Measurements from ENCODE around the gene NRF1. TPM values are rescaled to one million over a fixed set of nuclear protein-coding genes. Genes with fewer than 3 reads are reported as not detected.
"Not testable (repeated sequence)": the region's sequence is repeated elsewhere in the genome, so short reads cannot be mapped to it uniquely, and the experiment has no call there.

The NRF1 gene
- total and polyA plus RNA-seq, 2 of the 13 experiments (the other 11 are each of a cell fraction or from before 2014, with no cell fraction given): 9.3 to 10.1 TPM

GRCh38 chr7:129586179-129586578 lies 25.3 kb upstream of the NRF1 start:
- H3K27ac ChIP-seq (ENCODE audit: extremely low read length, insufficient read depth, low read length); H3K4me1 ChIP-seq (ENCODE audit: insufficient read depth, low read length); H4K20me1 ChIP-seq (ENCODE audit: insufficient read depth, low read length); in situ Hi-C loops (cut with HindIII; ENCODE audit: extremely low pct_ligation_motif_present, low pct_unique_long_range_greater_than_20kb); H2AFZ ChIP-seq (ENCODE audit: low read length); CTCF ChIA-PET (ENCODE audit: low intra/inter-chr PET ratio, low total read pairs); H3K36me3 ChIP-seq (replicated peaks in 1 of 2; ENCODE audit: control insufficient read depth in 1 of 2, insufficient read depth in 2 of 2, low read length in 2 of 2); intact Hi-C loops (cut with micrococcal nuclease; ENCODE audit: unreplicated experiment); H3K9ac ChIP-seq (ENCODE audit: insufficient read depth, low read depth, low read length); DNase-seq (ENCODE audit: low spot score); ATAC-seq; BruUV-seq (replicated peaks); FAIRE-seq; H3K4me3 ChIP-seq (replicated peaks in 1 of 3; ENCODE audit: insufficient read depth in 1 of 3, low read depth in 2 of 3, low read length in 3 of 3); H3K27me3 ChIP-seq (ENCODE audit: control insufficient read depth in 1 of 2, insufficient read depth in 2 of 2, low read length in 2 of 2); H3K4me2 ChIP-seq (ENCODE audit: low read depth, low read length); POLR2A ChIA-PET; H3K79me2 ChIP-seq (ENCODE audit: insufficient read depth, low read length): not testable (repeated sequence)
- peaks cover 28% of the 10 kb centered on the region for H3K9me3 ChIP-seq (ENCODE audit: low read length)
- peak; percentile 48; the same call in 1 of the 2 replicates for TF ChIP-seq ZNF124 (CRISPR knock-in tag; IDR thresholded peaks at IDR 0.05)
- TF ChIP-seq ZNF280D (CRISPR knock-in tag; IDR thresholded peaks at IDR 0.05): peak; percentile 60; the same call in 1 of the 2 replicates
- TF ChIP-seq SETDB1 (CRISPR knock-in tag; IDR thresholded peaks at IDR 0.05; ENCODE audit: borderline replicate concordance): peak; percentile 71; the same call in 1 of the 2 replicates
- 12% methylated on average over 5 of the region's 5 CpGs for WGBS (ENCODE audit: low lambda C conversion rate)

GRCh38 chr7:129588268-129588667 lies 23.3 kb upstream of the NRF1 start:
- no peak for ATAC-seq
- Histone ChIP-seq H2AFZ (ENCODE audit: low read length) (no peak overlapping the region), H3K4me3 (replicated peaks in 1 of 3; ENCODE audit: insufficient read depth in 1 of 3, low read depth in 2 of 3, low read length in 3 of 3) (no peak overlapping the region), H3K9me3 (ENCODE audit: low read length) (peaks cover 28% of the 10 kb centered on the region), H3K4me1 (ENCODE audit: insufficient read depth, low read length) (peaks cover 6% of the 10 kb centered on the region; the same call in 1 of the 2 replicates), H3K9ac (ENCODE audit: insufficient read depth, low read depth, low read length) (no peak overlapping the region), H3K4me2 (ENCODE audit: low read depth, low read length) (no peak overlapping the region), H4K20me1 (ENCODE audit: insufficient read depth, low read length) (no peaks in the 10 kb centered on the region), H3K36me3 (replicated peaks in 1 of 2; ENCODE audit: control insufficient read depth in 1 of 2, insufficient read depth in 2 of 2, low read length in 2 of 2) (no peaks in the 10 kb centered on the region), H3K79me2 (ENCODE audit: insufficient read depth, low read length) (no peaks in the 10 kb centered on the region), H3K27ac (ENCODE audit: extremely low read length, insufficient read depth, low read length) (no peak overlapping the region), H3K27me3 (ENCODE audit: control insufficient read depth in 1 of 2, insufficient read depth in 2 of 2, low read length in 2 of 2) (no peaks in the 10 kb centered on the region)
- POLR2A ChIA-PET: no interaction called here
- no peak for TF ChIP-seq TRAFD1 (CRISPR knock-in tag; IDR thresholded peaks at IDR 0.05; ENCODE audit: borderline replicate concordance)
- no peak for TF ChIP-seq ZNF574 (CRISPR knock-in tag; IDR thresholded peaks at IDR 0.05)
- intact Hi-C loops (cut with micrococcal nuclease; ENCODE audit: unreplicated experiment) (no loop called here), in situ Hi-C loops (cut with HindIII; ENCODE audit: extremely low pct_ligation_motif_present, low pct_unique_long_range_greater_than_20kb) (no loop called here)
- BruUV-seq (replicated peaks): no TSS peak
- DNase-seq (ENCODE audit: low spot score): no peak
- no peak for FAIRE-seq
- CTCF ChIA-PET (ENCODE audit: low intra/inter-chr PET ratio, low total read pairs): no interaction called here
